Suppressor macrophage treated with lipopolysaccharide for 4 hours (primary cell): Measurements from ENCODE around the gene ZNF445.
"Not testable (repeated sequence)": the region's sequence is repeated elsewhere in the genome, so short reads cannot be mapped to it uniquely, and the experiment has no call there.

Source experiments
- DNase-seq: peaks from one replicate; pipeline ENCODE4 v3.0.0-alpha.2; 2020

The ZNF445 gene

GRCh38 chr3:44474886-44475285 is 2.6 kb downstream of the ZNF445 start:
- DNase-seq, result not testable (repeated sequence)

DNA sequence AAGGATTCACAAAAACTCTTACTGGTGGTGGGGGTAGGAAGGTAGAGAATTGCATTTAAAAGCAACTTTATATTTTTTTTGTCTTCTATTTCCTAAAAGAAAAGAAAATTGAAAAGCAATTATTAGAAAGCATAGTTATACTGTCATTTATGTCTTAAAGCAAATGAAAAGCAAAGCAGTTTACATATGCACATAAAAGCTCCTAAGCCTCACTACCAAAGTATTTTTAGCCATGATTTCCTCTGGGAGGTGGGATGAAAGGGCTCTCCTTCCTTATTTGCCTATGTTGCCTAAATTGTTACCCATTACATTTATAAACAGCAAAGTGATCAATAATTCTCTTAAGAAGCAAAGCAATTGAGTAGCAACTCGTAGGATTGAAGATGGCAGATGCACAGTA is 7.0 kb downstream of the ZNF445 start:
- DNase-seq, result no peak

DNA sequence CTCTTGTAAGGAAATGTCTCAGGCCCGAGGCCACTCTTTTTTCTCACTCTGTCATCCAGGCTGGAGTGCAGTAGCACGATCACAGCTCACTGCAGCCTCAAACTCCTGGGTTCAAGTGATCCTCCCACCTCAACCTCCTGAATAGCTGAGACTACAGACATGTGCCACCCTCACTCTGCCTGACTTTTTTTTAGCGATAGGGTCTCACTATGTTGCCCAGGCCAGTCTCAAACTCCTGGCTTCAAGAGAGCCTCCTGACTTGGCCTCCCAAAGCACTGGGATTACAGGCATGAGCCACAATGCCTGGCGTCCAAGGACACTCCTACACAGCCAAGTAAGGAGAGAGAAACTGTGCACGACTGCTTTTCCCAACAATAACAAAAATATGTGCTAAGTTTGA is 7.6 kb downstream of the ZNF445 start:
- no peak for DNase-seq

DNA sequence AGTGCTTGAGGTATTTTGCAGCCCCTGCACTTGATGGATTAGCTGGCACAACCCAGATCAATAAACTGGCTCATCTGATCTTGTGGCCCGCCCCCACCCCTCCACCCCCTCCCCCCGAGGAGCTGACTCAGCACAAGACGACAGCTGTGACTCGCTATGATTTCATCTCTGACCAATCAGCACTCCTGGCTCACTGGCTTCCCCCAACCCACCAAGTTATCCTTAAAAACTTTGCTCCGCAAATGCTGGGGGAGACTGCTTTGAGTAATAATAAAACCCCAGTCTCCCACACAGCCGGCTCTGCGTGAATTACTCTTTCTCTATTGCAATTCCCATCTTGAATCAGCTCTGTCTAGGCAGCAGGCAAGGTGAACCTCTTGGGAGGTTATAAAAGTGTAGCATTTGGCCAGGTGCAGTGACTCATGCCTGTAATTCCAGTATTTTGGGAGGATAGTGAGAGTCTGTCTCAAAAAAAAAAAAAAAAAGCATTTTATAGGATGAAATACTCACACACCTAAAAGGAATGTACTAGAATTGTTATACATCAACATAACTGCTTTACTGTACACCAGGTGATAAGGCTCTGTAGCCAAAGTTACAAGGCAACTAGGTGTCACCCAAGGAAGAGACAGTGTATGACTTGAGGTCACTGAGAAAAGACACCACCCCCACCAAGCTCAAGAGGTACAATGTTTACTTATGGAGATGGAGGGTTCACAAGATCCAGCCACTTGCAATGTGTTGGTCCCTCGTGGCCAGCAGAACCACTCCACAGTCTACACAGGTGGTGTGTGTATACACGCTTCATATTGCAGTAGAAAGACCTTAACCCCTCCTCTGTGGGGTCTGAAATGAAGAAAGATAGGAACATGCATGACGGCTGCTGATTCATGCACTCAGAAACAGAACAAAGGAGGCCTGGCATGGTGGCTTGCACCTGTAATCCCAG is 8.6 kb downstream of the ZNF445 start:
- peak; percentile 2 for DNase-seq

GRCh38 chr3:44468099-44468537 is 9.4 kb downstream of the ZNF445 start:
- DNase-seq, result not testable (repeated sequence)

DNA sequence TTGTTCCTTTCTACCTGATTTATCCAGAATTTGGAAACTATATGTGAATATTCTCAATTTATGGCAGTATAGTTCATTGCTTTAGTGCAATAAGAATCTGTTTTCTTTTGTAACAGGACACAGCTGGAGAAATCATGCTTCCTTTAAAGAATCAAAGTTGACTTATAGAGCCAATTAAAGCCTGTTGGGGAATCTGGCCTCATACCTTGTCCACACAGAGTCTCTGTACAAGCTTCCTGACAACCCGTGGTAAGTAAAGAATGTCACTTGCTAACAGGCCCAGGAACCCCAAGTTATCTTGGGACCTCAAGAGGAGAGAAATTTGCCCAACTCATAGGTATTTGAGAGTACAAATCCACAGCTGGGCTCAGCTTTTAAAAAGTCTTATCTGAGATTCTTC is 10.2 kb downstream of the ZNF445 start:
- no peak for DNase-seq

DNA sequence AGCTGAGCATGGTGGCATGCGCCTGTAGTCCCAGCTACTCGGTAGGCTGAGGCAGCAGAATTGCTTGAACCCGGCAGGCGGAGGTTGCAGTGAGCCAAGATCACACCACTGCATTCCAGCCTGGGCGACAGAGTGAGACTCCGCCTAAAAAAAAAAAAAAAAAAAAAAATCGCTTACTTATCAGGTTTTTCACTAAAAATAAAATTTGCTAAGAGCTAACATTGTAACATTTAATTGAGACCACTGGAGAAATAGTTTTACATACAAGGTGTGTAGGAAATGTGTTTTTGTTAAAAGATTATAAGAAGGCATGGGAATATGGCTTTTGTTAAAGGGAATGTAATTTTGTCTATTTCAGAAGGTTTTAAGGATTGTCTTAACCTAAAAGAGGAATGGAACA is 12.6 kb downstream of the ZNF445 start:
- not testable (repeated sequence) for DNase-seq

GRCh38 chr3:44464509-44464908 is 13.0 kb downstream of the ZNF445 start:
- DNase-seq, result no peak

DNA sequence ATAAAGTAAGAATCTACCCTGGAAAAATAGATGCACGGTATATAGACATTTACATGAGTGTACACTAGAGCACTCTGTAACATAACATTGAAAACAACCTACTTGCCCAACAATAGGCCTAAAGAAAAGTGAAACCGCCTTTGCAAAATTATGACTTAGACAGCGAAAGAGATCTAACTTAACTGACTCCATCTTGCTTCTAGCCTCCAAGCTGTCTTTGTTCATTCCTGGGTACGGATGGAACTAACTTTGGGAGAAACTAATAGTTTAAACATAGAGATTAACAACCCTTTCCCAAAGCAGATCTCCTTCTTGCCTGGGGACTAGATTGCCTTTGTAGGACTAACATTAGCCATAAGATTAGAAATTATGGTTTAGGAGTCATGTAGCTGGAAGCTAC is 17.4 kb downstream of the ZNF445 start:
- DNase-seq, result not testable (repeated sequence)

DNA sequence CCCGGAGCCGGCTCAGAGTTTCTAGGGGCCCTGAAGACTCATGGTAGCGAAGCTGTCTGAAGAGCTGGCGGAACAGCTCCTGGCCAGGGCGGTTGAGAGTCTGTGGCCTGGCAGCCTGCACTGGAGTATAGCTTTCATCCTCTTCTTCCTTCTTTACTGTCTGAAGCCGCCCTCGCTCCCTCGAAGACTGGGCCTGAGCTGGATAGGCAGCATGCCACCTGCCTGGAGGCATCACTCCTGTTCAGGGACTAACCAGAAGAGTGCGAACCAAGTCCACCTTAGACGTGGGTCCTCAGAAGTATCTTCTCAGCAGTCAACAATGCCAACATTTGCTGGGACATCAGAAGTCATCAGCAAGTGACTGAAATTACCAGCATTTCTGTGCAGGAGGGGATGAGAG is 22.2 kb downstream of the ZNF445 start:
- DNase-seq, result no peak

- DNase-seq, result no peak
Observed at GRCh38 chr3:44454258-44454657, 23.2 kb downstream of the ZNF445 start.

DNA sequence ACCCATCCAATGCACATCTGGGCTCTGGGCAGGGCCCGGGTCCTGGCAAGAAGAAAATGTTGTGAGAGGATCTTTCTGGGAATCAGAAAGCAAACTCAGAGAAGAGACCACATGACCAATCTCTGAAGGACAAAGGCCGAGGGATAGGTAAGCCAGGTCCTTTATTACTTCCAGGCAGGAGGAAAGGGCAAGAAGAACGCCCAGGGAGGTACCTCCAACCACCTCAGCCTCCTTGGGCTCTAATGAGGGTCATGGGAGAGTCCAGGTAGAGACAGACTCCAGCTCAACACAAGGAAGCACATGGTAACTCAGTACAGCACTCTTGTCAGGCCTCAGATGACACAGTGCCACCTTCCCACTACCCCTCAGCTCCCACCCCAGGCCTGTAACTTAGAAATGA is 26.0 kb downstream of the ZNF445 start:
- DNase-seq, result no peak

DNA sequence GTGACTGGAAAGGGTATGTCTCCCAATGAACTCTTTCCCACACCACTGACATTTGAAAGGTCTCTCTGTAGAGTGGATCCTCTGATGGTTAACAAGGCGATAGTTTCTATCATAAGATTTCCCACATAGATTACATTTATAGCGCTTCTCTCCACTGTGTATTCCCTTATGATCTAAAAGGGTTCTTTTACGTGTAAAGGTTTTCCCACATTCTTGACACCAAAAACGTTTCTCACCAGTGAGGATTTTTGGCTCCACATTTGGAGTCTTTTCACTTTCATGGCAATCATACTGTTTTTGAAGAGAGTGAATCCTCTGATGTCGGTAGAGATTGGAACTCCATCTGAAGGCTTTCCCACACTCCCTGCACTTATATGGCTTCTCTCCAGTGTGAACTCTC is 30.5 kb downstream of the ZNF445 start:
- no peak for DNase-seq

GRCh38 chr3:44445786-44446185 is 31.7 kb downstream of the ZNF445 start:
- no peak for DNase-seq

- DNase-seq, result no peak
Observed at GRCh38 chr3:44444896-44445691, 32.4 kb downstream of the ZNF445 start.

GRCh38 chr3:44444437-44444836 is 33.0 kb downstream of the ZNF445 start:
- DNase-seq, result no peak

- no peak for DNase-seq
Observed at GRCh38 chr3:44442596-44443309, 34.7 kb downstream of the ZNF445 start.

DNA sequence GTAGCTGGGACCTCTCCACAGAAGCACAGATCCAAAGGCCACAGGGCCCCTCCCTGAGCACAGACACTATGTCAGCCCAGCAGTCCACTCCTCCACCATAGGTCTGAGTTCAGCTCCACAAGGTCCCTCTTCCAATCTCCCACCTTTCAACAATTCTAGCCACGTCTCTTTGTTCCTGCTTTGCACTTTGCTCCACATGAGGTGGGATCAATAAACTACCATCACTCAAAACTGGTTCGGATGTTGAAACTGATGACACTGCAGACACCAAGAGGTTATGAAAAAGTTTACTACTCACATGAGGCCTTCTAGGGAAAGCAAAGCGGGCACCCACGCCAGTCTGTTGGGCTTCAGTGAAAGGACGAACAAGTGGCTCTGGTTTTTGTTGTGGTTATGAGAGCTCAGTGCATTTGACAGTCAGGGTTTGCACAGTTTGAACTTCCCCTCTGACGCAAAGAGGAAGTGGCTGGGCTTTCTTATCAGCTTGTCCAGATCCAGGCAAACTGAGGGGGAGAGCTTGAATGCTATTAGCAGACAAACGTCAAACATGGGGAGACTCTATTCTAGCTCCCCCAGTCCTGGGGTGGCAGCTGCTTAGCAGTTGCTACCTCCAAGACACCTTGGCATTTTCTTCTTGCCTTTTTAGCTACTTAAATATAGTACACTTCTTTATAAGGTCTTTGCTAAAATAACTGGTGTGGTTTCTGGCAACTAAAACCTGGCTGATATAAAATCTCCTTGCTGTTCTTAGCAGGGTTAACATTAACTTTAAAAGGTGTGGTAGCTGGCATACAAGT is 37.8 kb downstream of the ZNF445 start:
- peak; percentile 97 for DNase-seq

GRCh38 chr3:44437800-44438199 is 39.7 kb downstream of the ZNF445 start:
- no peak for DNase-seq

- no peak for DNase-seq
Observed at GRCh38 chr3:44436181-44436580, 41.3 kb downstream of the ZNF445 start.

DNA sequence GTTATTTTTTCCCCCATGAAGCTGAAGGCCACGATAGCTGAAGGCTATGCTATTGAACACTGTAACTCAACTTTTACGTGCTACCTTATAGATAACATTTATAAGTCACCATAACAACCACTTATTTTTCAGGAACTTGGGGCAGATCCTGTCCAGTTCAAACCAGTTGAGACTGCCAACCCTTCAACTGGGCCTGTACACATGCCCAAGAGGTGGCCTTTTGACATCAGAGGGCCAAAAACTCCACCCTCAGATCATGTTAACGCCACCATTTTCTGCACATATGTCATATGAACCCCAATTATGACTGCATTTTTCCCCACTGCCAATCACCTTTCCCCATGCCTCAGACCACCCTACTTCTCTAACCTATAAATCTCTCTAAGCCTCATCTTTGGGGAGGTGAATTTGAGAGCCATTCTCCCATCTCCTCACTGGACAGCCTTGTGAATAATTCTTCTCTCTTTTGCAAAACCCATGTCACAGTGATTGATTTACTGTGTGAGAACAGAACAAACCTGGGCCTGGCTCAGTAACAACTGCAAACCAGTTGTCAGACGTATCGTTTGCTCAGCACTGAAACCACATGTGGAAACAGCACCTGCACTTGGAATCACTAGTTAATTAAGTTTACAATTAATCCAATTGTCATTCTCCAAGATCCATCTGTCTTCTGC is 42.5 kb downstream of the ZNF445 start:
- no peak for DNase-seq

GRCh38 chr3:44430466-44430865 is 47.0 kb downstream of the ZNF445 start:
- DNase-seq, result no peak
